ENCODE results near the gene YIF1B. TPM values are rescaled to one million over a fixed set of nuclear protein-coding genes. Genes with fewer than 3 reads are reported as not detected.

YIF1B gene
- total and polyA plus RNA-seq, 9 of the 15 experiments (the other 6 are each of a cell fraction or from before 2014, with no cell fraction given), result 8.5 to 586 (median 323) TPM

- TF ChIP-seq E2F4 (CRISPR knock-in tag; IDR thresholded peaks at IDR 0.05; ENCODE audit: low read depth) (no peak), ZNF253 (CRISPR knock-in tag; conservative IDR thresholded peaks at IDR 0.05) (no peak), SMARCE1 (IDR thresholded peaks at IDR 0.05) (no peak), RBBP5 (IDR thresholded peaks at IDR 0.05; ENCODE audit: borderline replicate concordance, insufficient read depth, low read length, poor library complexity, severe bottlenecking) (no peak), ZNF24 (IDR thresholded peaks at IDR 0.05) (no peak), JUNB (CRISPR knock-in tag; conservative IDR thresholded peaks at IDR 0.05) (no peak), DNMT1 (IDR thresholded peaks at IDR 0.05) (no peak)
- TF ChIP-seq, protein P1, sequence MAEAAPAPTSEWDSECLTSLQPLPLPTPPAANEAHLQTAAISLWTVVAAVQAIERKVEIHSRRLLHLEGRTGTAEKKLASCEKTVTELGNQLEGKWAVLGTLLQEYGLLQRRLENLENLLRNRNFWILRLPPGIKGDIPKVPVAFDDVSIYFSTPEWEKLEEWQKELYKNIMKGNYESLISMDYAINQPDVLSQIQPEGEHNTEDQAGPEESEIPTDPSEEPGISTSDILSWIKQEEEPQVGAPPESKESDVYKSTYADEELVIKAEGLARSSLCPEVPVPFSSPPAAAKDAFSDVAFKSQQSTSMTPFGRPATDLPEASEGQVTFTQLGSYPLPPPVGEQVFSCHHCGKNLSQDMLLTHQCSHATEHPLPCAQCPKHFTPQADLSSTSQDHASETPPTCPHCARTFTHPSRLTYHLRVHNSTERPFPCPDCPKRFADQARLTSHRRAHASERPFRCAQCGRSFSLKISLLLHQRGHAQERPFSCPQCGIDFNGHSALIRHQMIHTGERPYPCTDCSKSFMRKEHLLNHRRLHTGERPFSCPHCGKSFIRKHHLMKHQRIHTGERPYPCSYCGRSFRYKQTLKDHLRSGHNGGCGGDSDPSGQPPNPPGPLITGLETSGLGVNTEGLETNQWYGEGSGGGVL (CRISPR knock-in tag; IDR thresholded peaks at IDR 0.05), result no peak
- TF ChIP-seq, protein P2, sequence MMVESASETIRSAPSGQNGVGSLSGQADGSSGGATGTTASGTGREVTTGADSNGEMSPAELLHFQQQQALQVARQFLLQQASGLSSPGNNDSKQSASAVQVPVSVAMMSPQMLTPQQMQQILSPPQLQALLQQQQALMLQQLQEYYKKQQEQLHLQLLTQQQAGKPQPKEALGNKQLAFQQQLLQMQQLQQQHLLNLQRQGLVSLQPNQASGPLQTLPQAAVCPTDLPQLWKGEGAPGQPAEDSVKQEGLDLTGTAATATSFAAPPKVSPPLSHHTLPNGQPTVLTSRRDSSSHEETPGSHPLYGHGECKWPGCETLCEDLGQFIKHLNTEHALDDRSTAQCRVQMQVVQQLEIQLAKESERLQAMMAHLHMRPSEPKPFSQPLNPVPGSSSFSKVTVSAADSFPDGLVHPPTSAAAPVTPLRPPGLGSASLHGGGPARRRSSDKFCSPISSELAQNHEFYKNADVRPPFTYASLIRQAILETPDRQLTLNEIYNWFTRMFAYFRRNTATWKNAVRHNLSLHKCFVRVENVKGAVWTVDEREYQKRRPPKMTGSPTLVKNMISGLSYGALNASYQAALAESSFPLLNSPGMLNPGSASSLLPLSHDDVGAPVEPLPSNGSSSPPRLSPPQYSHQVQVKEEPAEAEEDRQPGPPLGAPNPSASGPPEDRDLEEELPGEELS (CRISPR knock-in tag; IDR thresholded peaks at IDR 0.05; ENCODE audit: borderline replicate concordance), result no peak
Measured at GRCh38 chr19:38352611-38353010, 36.9 kb upstream of the YIF1B start (continued).

All from K562 (cell line).